COLO668 (cell line): ENCODE measurements around the gene THBS1.

Source experiments
- DNase-seq: peaks from one replicate; lab custom pipeline; 2025; ENCODE audit not compliant: unreplicated experiment; lab: John Stamatoyannopoulos, UW

Gene THBS1

GRCh38 chr15:39573844-39574243, 7.0 kb upstream of the THBS1 start:
- DNase-seq: no peak

DNA sequence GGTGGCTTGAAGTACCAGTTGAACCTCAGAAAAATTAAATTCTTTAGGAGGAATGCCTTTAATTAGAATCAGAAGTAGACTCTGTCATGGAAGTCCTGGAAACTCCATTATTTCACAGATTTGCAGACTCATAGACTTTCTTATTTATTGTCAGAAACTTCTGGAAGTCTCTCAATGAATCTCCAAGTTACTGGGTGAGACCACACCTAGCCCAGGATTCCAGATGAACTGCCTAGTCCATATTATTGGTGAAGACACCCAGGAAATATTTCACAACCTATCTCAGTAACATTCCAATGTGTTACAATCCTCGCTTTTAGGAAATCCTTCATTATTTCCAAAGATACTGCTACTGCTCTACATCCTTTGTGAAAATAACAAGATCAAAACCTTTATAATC, 6.5 kb upstream of the THBS1 start:
- DNase-seq: no peak

GRCh38 chr15:39575180-39575579, 5.7 kb upstream of the THBS1 start:
- no peak for DNase-seq

DNA sequence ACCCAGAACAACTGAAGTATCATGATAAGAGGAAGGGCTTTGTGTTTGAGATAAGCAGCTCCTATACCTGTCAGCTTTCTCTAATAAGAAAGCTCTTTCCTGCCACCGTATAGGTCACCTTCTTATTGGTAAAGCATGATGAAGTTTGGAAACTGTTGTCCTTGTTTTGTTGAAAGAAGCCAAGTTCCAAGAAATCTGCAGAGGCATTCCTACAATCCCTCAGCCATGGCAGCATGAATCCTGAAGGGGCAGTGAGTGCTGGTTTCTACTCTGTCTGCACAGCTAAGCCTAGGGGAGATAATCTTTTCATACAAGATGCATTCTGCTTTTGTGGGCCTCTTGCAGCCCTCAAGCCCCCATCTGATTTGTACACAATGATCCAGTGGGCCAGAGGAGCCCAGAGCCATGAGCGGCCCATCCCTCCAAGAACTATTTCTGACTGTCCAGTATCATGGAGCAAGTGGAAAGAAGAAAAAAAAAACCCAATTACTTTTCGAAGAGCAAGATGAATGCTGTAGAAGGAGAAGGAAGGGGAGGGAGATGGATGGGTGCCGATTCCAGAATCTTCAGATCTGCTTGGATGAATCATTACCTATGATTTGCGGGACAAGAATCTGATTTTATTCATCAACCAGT, 1.9 kb upstream of the THBS1 start:
- DNase-seq: no peak

DNA sequence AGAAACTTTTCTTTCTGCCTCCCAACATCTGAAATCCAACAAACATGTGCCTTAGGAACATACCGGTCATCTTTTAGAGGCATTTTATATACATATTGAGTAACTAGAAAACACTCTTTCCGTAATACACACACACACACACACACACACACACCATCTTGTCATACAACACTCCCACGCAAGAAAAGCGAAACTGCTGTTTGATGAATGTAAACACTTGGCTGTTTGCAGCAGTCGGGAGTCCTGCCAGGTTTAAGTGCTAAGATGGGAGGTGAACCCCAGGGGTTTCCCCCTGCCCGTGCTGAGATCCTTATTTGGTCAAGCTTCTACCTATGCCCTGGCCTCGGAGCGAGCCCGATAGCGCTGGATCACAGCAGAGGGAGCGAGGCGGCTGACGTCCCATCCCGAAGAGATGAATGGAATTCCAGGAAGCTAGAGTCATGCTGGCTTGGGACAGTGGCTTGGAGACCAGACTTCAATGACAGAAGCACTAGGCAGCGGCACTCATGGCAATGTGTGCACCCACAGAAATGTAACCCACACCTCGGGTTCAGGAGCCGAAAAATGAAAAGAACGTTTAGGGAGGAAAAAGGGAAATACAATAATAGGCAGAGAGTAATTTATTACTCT, 1.3 kb upstream of the THBS1 start:
- DNase-seq: no peak

GRCh38 chr15:39580117-39580484, 778 bp upstream of the THBS1 start:
- DNase-seq: peak; percentile 91

- DNase-seq: no peak
These were observed 438 bp downstream of the THBS1 start for GRCh38 chr15:39581242-39581792.

DNA sequence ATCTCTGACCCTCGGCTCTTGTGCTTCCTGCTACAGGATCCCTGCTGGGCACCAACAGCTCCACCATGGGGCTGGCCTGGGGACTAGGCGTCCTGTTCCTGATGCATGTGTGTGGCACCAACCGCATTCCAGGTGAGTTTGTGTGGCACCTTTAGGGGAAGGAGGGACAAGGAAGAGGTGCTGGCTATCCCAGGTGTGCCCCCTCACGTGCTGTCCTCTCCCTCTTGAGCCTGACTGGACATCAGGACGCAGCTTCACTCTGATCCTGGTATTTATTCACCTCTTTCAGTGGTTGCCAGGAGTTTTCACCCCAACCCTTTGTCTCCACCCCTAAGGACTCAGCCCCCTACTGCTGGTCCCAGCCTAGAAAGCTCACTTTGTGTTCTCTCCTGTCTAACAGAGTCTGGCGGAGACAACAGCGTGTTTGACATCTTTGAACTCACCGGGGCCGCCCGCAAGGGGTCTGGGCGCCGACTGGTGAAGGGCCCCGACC, 960 bp downstream of the THBS1 start:
- peak; percentile 68 for DNase-seq

- no peak for DNase-seq
These were observed 1.6 kb downstream of the THBS1 start for GRCh38 chr15:39582286-39582976.

DNA sequence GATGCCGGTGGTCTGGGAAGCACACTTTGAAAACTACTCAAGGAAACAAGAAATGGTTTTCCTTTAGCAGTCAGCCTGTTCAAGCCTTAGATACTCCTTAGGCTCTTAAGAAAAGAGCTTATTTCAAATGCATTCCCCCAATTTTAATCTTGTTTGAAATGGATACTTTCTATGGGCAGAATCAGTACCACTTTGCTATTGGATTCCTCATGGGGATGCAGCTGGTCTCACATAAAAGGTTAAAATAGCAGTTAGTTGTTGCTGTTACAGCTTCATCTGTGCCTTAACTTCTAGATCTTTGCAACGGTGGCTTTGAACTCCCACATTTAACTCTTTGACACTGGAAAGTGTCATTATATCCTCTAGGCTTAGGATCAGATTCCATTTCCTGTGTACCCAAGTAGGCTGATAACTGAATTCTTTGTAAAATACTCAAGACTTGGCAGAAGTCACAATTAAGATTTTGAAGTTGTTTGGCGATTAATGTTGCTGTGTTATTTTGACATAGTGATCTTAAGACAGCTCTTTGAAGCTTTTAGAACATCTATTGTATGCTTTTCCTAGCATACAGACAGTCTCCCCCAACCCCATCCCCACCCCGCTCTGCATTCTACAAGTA, 2.2 kb downstream of the THBS1 start:
- no peak for DNase-seq

DNA sequence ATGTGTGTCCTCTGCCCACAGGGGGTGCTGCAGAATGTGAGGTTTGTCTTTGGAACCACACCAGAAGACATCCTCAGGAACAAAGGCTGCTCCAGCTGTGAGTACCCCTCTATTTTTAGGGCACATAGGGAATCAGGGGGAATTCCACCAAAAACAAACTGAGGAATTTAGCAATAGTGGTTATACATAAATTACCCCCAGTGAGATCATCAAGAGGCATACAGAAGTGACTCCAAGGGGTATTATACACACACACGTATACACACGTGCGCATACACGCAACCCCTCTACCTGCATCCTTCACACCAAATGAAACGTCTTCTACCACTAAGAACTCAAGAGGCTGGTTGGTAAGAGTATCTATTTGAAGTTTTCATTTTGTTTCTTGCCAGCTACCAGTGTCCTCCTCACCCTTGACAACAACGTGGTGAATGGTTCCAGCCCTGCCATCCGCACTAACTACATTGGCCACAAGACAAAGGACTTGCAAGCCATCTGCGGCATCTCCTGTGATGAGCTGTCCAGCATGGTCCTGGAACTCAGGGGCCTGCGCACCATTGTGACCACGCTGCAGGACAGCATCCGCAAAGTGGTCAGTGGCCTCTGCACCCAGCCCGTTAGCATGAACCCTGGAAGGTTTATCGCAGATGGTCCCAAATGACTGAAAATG, 2.9 kb downstream of the THBS1 start:
- DNase-seq: no peak

- DNase-seq: no peak
These were observed 3.4 kb downstream of the THBS1 start for GRCh38 chr15:39584266-39584659.

DNA sequence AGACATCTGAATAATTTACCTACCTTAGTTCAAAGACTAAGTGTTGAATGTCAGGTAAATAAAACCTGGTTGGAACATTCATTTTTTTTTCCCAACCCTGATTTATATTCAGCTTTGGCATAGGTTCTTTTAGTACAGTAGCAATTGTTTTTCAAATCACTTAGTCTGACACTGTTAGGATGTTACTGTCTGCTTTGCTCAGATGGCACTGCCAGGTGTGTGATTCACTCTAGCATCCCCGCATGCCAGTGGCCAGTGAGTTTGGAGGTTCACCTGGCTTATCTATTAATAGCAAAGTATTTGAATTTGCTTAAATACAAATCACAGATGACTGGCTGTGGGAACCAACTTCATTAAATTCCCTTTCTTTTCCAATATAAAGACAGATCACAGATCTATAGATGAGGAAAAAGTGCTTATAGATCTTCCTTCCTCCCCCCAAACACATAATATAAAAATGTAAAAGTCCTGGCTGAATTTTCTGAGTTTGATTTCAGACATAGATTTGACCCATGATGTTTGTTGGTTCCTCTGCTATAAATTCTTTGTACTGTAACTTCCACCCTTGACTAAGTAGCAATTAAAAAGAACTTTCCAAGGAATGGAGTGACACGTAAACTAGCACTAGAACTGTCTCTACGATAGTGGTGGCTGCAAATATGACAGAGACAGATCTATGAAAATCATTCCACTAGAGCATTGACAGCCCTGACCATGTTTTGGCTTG, 3.9 kb downstream of the THBS1 start:
- DNase-seq: no peak

- no peak for DNase-seq
These were observed 4.5 kb downstream of the THBS1 start for GRCh38 chr15:39585389-39585841.

GRCh38 chr15:39585871-39586301, 5.0 kb downstream of the THBS1 start:
- no peak for DNase-seq

GRCh38 chr15:39586387-39587095, 5.7 kb downstream of the THBS1 start:
- no peak for DNase-seq

DNA sequence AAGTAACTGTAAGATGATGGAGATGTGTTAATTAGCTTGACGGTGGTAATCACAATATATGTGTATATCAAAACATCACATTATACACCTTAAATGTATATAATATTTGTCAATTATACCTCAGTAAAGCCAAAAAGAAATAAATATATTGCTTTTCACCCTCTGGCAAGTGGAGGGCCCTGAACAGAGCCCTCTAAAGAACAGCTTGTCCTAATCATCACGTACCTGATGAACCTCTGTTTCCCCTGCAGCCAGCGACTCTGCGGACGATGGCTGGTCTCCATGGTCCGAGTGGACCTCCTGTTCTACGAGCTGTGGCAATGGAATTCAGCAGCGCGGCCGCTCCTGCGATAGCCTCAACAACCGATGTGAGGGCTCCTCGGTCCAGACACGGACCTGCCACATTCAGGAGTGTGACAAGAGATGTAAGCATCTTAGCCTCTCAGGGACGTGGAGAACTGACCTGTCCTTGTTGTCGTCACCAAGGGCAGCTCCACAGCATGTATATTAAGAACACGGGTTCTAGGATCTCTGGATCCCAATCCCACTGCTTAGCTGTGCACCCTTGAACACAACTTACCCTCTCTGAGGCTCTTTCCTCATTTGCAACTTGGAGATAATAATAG, 6.3 kb downstream of the THBS1 start:
- DNase-seq: no peak

DNA sequence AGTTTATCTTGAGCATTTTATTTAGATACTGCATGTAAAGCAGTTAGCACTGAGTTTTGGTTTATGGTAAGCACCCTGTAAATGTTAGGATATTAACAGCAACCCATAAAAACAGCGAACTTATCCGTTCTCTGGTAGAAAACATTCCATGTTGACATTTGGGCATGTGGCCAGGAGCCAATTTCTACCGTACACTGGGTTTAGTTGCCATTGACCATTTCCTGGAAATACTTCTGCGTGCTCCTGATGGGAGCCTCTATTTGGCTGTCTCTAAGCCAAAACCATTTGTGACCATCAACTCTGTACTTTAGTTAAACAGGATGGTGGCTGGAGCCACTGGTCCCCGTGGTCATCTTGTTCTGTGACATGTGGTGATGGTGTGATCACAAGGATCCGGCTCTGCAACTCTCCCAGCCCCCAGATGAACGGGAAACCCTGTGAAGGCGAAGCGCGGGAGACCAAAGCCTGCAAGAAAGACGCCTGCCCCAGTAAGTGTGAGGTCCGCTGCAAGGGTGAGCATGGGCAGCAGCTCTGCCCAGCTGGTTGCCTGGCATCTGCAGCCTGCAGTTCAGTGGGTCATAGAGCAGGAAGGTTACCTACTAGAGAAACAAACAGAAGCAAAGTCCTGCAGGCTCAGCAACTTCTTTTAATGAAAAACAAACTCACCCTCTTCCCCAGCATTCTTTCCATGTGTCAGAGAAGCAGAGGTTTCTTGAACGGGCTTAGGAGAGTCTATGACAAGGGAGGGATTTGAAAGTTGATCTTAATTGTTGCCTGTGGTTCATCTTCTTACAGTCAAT, 7.1 kb downstream of the THBS1 start:
- no peak for DNase-seq
